GM19372 (cell line): ENCODE results near the gene PHKB.
"Not testable (repeated sequence)": the region's sequence is repeated elsewhere in the genome, so short reads cannot be mapped to it uniquely, and the experiment has no call there.

Source experiments
- ATAC-seq: cut with Tn5 transposase; IDR thresholded peaks from one replicate; pipeline ENCODE4 v1.9.1; 2021; ENCODE audit warnings: mild to moderate bottlenecking, low read depth, moderate library complexity; ENCODE audit not compliant: unreplicated experiment

Gene PHKB

DNA sequence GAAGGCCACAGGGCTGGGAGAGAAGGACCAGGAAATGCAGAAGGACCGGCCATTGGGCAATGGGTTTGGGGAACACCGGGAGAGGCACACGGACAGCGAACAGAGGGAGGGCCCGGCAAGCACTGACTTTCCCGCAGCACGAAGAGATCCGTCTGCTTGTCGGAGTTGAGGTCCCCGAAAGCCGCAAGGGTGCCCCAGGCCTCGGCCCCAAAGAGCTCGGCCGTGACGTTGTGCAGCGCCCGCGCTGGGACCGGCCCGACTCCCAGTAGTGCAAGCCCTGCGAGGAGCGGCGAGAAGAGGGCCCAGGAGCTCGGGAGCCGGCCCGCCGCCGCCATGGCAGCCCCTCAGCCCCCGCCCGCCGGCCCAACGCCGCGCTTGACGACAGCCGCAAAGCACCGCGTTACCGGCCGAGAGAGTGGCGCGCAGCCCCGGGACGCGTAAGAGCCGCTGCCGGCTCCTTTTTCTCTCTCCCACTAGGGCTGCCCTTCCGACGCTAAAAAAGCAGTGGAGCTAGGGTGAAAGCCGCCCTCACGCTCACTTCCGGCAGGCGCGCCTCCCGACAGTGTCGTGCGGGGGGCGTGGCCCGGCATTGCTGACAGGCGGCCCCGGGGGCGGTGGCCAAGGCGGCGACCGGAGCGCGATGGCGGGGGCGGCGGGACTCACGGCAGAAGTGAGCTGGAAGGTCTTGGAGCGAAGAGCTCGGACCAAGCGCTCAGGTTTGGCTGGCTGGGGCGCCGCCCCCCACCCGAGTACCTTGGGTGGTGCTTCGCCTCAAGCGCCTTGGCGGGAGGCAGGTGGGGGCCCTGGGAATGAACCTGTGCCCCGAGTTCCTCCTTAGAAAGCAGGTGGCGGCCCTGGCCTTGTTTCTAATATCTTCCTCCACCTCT is at the start of gene PHKB, which contains the start of gene ITFG1:
Gene PHKB (plus strand): TSS at position 621 of the 887 bp plus-strand sequence. CDS start 20 bp downstream, at position 641.
Gene ITFG1 (minus strand): TSS at position 353 of the 887 bp plus-strand sequence. CDS start 18 bp downstream, at position 335.
- peak; percentile 74 for ATAC-seq

DNA sequence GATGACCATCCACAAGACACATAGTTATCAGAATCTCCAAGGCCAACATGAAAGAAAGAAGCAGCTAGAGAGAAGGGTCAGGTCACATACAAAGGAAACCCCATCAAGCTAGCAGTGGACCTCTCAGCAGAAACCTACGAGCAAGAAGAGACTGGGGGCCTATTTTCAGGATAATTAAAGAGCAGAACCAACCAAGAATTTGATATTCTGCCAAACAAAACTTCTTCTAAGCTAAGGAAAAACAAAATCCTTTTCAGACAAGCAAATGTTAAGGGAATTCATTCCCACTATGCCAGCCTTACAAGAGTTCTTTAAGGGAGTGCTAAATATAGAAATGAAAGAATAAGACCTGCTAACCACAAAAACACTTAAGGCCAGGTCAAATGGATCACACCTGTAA is 48.1 kb upstream of the PHKB start:
- ATAC-seq = no peak

DNA sequence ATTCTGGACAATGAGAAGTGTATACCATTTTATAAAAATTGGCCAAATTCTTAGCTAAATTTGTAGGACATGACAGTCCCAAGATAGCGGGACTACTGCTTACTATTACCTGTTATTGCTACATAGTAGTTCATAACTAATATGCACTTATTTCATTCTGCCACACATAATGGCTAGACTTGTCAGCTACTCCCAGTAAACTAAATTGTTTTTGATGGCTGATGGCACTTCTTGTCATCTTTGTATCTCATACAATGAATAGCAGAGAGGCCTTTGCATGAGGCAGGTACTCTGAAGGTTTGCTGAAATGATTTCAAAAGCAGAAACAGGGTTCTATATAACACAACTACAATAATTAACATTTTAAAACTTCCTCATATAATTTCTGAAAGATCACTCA is 44.3 kb upstream of the PHKB start:
- no peak for ATAC-seq

DNA sequence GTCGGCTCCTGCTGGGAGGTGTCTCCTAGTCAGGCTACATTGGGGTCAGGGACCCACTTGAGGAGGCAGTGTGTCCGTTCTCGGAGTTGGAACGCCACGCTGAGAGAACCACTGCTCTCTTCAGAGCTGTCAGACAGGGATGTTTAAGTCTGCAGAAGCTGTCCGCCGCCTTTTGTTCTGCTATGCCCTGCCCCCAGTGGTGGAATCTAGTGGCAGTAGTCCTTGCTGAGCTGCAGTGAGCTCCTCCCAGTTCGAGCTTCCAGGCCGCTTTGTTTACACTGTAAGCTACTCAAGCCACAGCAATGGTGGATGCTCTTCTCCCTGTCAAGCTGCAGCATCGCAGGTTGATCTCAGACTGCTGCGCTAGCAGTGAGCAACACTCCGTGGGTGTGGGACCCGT is 36.3 kb upstream of the PHKB start:
- ATAC-seq = no peak

DNA sequence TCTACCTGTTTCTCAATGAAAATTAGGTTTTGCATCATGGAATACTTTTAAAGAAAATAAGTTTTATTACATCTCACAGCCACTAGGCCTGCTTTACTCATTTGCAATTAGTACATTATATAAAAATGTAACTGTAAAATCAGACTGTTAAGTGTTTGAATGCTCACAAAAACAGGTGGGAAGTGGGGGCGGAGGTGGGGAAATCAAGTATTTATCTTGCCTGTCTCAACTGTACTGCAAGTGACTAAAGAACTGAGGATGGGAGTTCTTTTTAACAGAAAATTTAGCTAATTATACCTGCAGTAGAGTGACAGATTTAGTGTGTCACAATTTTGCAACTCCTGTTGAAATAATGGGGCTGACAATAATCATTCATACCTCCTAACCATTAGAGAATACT is 34.3 kb upstream of the PHKB start:
- no peak for ATAC-seq

DNA sequence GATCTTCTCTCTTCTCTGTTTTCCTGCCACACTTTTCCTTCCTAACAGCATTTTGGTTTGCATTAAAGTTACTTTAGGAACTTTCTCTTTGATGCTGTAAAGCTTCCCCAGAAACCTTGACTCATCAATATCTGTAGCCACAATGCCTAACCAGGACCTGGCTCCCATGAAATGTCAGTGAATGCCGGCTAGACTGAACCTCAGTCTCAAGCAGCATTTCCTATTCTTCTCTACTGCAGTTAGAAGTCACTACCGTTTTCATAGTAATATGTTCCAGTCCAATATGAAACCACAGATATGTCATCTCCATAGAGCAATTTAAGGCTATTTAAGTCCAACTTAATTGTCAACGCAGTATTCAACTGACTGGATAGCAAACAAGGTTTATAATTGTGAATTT is 29.2 kb upstream of the PHKB start:
- no peak for ATAC-seq

DNA sequence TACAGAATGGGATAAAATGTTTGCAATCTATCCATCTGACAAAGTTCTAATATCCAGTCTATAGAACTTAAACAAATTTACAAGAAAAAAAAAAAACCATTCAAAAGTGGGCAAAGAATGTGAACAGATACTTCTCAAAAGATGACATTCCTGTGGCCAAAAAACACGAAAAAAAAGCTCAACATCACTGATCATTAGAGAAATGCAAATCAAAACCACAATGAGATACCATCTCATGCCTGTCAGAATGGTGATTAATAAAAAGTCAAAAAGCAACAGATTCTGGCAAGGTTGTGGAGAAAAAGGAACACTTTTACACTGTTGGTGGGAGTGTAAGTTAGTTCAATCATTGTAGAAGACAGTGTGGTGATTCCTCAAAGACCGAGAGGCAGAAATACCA is 26.9 kb upstream of the PHKB start:
- ATAC-seq = not testable (repeated sequence)

DNA sequence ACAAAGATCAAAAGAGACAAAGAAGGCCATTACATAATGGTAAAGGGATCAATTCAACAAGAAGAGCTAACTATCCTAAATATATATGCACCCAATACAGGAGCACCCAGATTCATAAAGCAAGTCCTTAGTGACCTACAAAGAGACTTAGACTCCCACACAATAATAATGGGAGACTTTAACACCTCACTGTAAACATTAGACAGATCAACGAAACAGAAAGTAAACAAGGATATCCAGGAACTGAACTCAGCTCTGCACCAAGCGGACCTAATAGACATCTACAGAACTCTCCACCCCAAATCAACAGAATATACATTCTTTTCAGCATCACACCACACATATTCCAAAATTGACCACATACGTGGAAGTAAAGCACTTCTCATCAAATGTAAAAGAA is 21.1 kb upstream of the PHKB start:
- not testable (repeated sequence) for ATAC-seq

DNA sequence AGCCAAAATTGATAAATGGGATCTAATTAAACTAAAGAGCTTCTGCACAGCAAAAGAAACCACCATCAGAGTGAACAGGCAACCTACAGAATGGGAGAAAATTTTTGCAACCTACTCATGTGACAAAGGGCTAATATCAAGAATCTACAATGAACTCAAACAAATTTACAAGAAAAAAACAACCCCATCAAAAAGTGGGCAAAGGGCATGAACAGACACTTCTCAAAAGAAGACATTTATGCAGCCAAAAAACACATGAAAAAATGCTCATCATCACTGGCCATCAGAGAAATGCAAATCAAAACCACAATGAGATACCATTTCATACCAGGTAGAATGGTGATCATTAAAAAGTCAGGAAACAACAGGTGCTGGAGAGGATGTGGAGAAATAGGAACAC is 18.2 kb upstream of the PHKB start:
- ATAC-seq = not testable (repeated sequence)

DNA sequence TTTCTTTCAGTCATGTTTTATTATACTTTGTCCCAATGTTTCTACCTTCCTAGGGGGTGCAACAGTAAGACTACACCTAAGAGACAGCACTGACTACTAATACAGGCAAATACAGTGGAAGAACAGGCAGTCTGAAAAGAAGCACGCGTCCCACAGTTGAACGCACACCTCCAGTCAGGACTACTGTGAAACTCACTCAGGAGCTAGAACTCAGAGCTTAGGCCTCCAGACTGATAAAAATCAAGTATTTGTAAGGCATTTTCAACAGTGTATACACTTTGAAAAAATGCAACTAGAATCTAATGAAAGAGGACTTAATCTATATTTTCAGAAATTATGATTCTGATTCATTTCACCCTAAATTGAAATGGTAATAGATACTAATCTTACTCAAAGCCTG is 14.7 kb upstream of the PHKB start:
- no peak for ATAC-seq

DNA sequence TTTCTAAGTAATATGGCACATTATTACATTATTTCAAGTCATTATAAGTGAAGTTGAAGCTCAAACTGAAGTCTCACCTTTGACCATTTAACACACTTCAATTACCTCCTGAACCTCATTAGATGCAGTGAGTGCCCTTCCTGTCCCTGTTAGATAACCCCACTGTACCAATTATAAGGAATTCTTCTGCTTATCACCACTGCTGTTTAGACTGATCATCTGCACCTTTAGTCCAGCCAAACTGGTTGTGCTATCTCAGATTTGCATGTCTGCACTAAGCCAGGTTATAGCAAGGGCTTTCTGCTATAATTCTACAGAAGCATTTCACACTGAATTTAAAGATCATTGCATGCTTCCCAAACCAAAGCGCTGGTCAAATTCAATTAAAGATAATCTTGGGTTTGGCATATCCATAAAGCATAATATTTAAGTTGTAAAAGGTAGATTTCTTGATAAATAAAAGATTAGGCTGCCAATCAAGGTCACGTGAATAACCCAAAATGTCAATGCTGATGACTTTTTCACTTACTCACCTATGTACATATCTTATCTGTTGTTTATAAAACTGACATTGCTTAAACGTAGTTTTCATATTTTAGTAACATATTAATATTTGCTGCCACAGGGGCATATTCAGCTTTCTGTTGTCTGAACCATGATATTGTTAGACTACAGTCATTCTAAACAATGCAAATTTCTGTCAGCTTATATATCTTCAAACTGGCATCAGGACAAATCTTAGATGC is 12.1 kb upstream of the PHKB start:
- no peak for ATAC-seq

DNA sequence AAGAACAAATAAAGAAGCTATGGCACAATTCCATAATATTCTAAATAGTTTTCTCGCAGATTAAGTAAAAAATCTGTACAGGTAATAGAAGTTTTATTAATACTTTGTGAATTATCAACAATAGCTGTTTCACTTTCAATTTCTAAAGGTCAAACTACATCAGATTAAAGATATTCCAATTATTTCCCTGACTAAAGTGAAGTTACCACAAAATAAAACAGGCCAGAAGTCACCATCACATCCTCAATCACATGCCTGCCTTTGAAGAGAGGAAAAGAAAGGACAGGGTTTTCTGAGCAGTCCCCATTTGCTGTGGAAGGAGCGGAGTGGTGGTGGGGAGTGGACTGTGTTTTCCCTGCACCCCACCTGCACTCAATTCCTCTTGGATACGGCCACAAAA is 11.3 kb upstream of the PHKB start:
- no peak for ATAC-seq

DNA sequence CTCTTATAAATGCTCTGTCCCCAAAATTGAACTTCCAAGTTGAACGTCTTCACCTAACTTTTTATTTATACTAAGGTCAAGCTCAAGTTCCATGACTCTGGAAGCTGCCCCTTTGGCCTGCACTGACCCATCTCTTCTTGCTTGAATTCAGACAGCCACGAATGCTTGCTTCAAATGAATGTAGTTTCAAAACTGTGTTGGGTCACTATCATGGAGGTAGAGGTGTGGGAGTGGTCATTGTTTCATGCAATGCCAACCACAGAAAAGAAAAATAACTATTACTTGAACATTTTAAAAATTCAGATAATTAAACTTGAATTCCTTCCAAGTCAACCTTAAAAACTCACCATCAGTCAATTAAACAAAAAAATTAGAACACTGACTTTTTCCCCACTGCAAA is 2.8 kb upstream of the PHKB start:
- ATAC-seq = no peak

DNA sequence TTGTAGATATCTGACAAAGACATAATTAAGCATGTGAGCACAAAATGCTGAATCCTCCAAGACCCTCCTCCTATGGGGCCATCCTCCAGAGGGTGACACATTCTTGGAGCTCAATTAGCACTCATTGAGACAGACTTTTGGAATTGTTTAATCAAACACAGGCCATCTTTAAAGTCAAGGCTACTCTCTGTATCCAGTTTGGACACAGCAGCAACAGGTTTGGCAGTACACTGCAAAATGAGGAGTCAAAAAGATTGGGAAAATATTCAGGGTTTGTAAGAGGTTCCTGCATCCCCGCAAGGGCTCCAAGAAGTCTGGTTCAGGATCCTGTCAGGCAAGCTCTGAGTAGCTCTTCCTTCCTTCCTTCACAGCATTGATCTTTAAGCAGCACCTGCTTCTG is 1.5 kb upstream of the PHKB start:
- ATAC-seq = no peak

DNA sequence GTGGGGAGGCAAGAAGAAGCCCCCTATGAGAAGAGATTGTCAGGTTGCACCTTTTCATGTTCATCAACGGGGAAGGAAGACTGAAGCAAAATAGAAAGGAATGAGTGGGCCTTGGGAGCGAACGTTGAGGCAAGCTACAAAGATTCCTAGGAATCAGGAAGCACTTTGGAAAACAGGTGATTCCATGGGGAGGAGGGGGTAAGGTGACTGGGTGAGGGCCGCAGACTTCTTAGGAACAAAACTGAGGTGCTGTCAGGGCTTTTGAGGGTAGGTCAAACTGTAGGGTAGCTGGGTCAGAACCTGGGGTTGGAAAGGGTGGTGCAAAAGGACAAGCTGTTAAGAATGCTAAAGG is 796 bp upstream of the PHKB start:
- no peak for ATAC-seq

DNA sequence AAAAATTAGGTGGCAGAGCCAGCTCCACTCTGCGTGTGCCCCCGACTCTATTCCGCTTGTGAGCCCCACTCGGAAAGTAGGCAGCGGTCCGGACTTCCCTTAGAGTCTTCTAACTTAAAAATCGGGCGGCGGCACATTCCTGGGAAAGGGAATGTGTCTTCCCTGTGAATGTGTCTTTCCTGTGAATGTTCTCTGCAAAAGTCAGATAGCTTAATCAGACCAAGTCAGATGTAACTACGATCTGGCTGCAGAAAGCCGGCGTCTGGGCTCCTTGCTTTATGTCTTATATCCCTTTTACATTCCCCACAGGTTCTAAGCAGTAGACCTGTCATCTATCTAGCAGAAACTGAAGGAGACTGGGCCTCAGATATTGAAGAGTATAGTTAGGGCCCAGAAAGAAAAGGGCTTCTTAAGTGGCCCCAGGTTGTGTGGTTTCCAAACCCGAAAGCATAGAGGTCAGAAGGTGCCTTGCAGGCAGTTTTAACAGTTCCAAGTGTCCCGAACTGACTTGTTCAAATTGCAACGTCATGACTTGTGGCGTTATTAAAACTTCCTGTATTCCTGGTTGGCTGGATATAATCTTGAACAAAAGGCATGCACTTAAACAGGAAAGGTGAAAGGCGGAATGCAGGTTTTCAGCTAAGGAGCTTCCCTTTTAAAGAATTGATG is 601 bp downstream of the PHKB start:
- peak; percentile 29 for ATAC-seq

DNA sequence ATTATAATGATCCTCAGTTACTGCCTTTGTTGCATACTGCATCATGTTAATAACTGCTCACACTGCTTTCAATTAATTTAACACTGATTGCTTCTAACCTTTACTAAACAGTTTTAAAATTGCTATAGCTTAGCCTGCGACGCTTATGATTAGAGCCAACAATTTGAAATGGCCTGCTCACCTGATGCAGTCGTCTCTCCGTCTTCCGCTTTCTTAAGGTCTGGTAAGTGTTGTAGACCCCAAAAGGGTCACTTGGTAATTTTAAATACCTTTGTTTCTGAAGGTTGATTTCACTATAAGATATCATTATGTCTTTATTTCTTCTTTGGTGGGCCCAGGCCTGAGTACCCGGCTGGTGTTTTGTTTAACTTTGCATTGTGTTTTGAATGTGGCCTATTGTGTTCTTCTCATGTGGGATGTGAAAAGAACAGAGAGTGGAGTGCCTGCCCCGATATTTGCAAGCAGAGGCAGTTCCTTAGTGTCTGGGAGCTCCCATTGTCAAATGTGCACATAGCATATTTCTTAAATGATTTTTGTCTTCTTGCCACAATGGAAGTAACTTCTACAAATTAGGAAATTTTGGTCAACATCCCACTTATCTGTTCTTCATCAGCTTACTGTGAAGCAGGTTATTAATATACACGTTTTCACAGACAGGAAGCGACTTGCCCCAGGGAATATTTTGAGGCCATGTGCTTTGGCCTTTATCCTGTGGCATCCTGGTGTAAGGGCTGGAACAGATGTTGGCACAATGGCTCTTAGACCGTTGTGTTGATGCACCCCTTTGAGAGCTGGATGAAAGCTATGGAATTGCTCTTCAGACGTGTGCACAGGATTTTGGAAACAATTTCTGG is 2.9 kb downstream of the PHKB start:
- ATAC-seq = no peak

DNA sequence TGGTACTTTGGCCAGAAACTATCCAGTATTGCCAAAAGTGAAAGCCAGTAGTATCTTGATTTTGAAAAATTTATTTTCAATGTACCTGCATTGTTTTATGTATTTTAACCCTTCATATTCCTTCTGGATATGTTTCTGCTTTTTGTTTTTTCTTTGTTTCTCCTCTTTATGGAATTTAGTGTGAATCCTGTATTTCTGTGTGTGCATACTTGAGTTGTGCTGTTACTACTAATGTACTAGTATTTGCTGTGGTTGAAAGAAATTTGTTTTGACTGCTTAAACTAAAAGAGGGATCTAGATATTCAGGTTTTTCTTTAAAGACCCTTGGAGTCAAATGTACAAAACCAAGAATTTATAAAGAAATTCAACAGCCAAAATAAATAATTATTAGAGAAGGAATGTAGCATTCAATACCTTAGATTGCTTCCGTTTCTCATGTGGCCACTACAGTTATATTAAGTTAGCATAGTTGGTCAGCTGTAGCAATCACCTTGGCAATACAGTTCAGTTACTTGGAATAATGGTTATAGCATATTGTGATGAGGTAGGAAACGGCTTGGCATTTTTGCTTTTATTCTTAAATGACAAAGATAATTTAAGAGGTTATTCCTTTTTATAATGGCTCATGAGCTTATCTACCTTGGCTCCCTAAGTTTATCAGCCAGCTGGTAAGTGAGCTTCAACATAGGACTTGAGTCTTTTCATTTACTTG is 4.9 kb downstream of the PHKB start:
- ATAC-seq = no peak

DNA sequence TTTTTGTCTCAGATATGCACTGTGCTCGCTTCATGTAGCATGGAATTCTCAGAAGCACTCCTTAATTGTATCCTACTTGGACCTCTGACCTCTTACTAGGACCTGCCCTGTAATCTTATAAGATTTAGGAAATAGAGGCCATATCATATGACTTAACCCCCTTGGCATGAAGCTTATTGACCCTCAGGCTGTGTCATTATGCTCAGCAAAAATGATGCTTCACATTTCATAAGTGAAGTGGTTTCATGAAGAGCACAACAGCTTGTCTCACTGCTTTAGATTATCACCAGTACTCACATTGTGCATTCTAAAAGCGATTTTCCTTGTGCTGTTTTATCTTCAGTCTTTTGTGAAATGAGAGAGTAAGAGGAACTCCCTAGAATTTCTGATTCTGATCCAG is 6.4 kb downstream of the PHKB start:
- ATAC-seq = no peak
